GM18508 (cell line): ENCODE data around the gene SLC35F3.
"Not testable (repeated sequence)": the region's sequence is repeated elsewhere in the genome, so short reads cannot be mapped to it uniquely, and the experiment has no call there.

ENCODE experiments used
- ATAC-seq: cut with Tn5 transposase; IDR thresholded peaks from one replicate; pipeline ENCODE4 v1.9.1; 2021; ENCODE audit warnings: moderate number of reproducible peaks; ENCODE audit not compliant: insufficient read depth, unreplicated experiment

Gene SLC35F3

GRCh38 chr1:234235434-234235881 is 331.0 kb downstream of the SLC35F3 start:
- ATAC-seq: no peak

- ATAC-seq: no peak
Measured at GRCh38 chr1:234237393-234237792, 332.9 kb downstream of the SLC35F3 start.

GRCh38 chr1:234238060-234238459 is 333.6 kb downstream of the SLC35F3 start:
- no peak for ATAC-seq

- ATAC-seq: no peak
Measured at GRCh38 chr1:234239515-234239914, 335.0 kb downstream of the SLC35F3 start.

GRCh38 chr1:234239936-234240335 is 335.5 kb downstream of the SLC35F3 start:
- ATAC-seq: no peak

- no peak for ATAC-seq
Measured at GRCh38 chr1:234240680-234241079, 336.2 kb downstream of the SLC35F3 start.

GRCh38 chr1:234241941-234242490 is 337.5 kb downstream of the SLC35F3 start:
- ATAC-seq: no peak

GRCh38 chr1:234243521-234244260 is 339.2 kb downstream of the SLC35F3 start:
- ATAC-seq: no peak

GRCh38 chr1:234244482-234244881 is 340.0 kb downstream of the SLC35F3 start:
- ATAC-seq: no peak

GRCh38 chr1:234246638-234247116 is 342.2 kb downstream of the SLC35F3 start:
- peak; percentile 89 for ATAC-seq

GRCh38 chr1:234247746-234248145 is 343.3 kb downstream of the SLC35F3 start:
- not testable (repeated sequence) for ATAC-seq

GRCh38 chr1:234250747-234251146 is 346.3 kb downstream of the SLC35F3 start:
- ATAC-seq: no peak

- no peak for ATAC-seq
Measured at GRCh38 chr1:234253732-234254131, 349.3 kb downstream of the SLC35F3 start.

- ATAC-seq: no peak
Measured at GRCh38 chr1:234256359-234256758, 351.9 kb downstream of the SLC35F3 start.

GRCh38 chr1:234258071-234258470 is 353.6 kb downstream of the SLC35F3 start:
- ATAC-seq: no peak

GRCh38 chr1:234260578-234260977 is 356.1 kb downstream of the SLC35F3 start:
- no peak for ATAC-seq

- ATAC-seq: no peak
Measured at GRCh38 chr1:234261545-234261944, 357.1 kb downstream of the SLC35F3 start.

GRCh38 chr1:234262007-234262753 is 357.7 kb downstream of the SLC35F3 start:
- ATAC-seq: no peak

- ATAC-seq: no peak
Measured at GRCh38 chr1:234262754-234263105, 358.3 kb downstream of the SLC35F3 start.

GRCh38 chr1:234264832-234265231 is 360.4 kb downstream of the SLC35F3 start:
- ATAC-seq: no peak

- no peak for ATAC-seq
Measured at GRCh38 chr1:234265321-234265720, 360.8 kb downstream of the SLC35F3 start.
